ENCODE measurements around the gene CCNC. TPM values are rescaled to one million over a fixed set of nuclear protein-coding genes. Genes with fewer than 3 reads are reported as not detected.

The CCNC gene
- total and polyA plus RNA-seq, 9 donors = 35.5 to 51.7 (median 43.0) TPM

DNA sequence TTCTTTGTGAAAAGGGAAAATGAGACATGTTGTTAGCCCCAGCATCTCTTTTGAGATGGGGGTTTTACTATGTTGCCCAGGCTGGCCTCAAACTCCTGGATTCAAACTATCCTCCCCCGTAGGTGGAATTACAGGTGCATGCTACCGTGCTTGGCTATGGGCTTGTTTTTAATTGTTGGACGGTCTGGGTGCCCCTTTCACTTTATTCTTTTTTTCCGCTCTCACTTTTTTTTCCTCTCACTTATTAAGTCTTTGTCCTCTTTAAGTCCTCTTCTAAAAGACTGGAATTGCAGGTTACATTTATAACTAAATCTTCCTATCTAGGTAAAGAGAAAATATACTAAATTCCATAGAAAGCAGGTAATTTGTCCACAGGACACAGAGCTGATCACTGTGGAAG, 19.3 kb upstream of the CCNC start:
- no CpG with 5 or more reads among the region's 4 CpGs for WGBS (ENCODE audit: insufficient coverage)
- Histone ChIP-seq H3K4me3 (ENCODE audit: low read length) (no peak overlapping the region), H3K36me3 (ENCODE audit: control insufficient read depth, insufficient read depth, low read length) (no peaks in the 10 kb centered on the region), H3K27ac (ENCODE audit: low read length) (no peak overlapping the region), H3K27me3 (ENCODE audit: control insufficient read depth, insufficient read depth, low read length) (peaks cover 53% of the 10 kb centered on the region), H3K4me1 (ENCODE audit: control insufficient read depth, insufficient read depth, low read length) (peaks cover 19% of the 10 kb centered on the region), H3K9me3 (replicated peaks; ENCODE audit: control insufficient read depth, low read depth, low read length) (no peaks in the 10 kb centered on the region)
- no peak for DNase-seq

DNA sequence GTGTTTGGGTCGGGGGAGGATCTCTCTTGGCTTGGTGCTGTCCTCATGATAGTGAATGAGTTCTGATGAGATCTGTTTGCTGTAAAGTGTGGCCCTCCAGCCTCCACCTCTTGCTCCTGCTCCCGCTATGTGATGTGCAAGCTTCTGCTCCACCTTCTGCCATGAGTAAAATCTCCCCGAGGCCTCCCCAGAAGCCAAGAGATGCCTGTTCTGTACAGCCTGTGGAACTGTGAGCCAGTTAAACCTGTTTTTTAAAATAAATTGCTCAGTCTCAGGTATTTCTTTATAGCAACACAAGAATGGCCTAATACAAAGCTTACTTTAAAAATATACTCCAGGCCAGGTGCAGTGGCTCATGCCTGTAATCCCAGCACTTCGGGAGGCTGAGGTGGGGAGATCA, 11.3 kb upstream of the CCNC start:
- no CpG with 5 or more reads among the region's 4 CpGs for WGBS (ENCODE audit: insufficient coverage)
- Histone ChIP-seq H3K27me3 (ENCODE audit: control insufficient read depth, insufficient read depth, low read length) (peaks cover 23% of the 10 kb centered on the region), H3K27ac (ENCODE audit: low read length) (no peak overlapping the region), H3K4me3 (ENCODE audit: low read length) (no peak overlapping the region), H3K9me3 (replicated peaks; ENCODE audit: control insufficient read depth, low read depth, low read length) (no peaks in the 10 kb centered on the region), H3K4me1 (ENCODE audit: control insufficient read depth, insufficient read depth, low read length) (no peaks in the 10 kb centered on the region), H3K36me3 (ENCODE audit: control insufficient read depth, insufficient read depth, low read length) (no peaks in the 10 kb centered on the region)
- DNase-seq = no peak

DNA sequence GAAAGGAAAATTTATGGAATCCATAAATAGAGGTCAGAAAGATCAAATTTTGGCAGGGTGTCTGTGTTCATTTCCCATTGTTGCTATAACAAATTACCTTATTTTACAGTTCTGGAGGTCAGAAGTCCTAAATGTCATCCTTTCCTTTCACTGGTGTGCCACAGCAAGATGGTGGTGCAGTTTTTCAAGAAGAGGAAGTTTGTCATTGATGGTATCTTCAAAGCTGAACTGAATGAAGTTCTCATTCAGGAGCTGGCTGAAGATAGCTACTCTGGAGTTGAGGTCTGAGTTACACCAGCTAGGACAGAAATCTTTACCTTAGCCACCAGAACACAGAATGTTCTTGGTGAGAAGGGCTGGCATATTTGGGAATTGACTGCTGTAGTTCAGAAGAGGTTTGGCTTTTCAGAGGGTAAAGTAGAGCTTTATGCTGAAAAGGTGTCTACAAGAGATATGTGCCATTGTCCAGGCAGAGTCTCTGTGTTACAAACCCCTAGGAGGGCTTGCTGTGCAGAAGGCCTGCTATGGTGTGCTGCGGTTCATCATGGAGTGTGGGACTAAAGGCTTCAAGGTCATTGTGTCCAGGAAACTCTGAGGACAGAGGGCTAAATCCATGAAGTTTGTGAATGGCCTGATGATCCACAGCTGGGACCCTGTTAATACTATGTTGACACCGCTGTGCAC, 7.2 kb upstream of the CCNC start:
- H3K27ac ChIP-seq (ENCODE audit: low read length) = no peak overlapping the region
- no peaks in the 10 kb centered on the region for H3K4me1 ChIP-seq (ENCODE audit: control insufficient read depth, insufficient read depth, low read length)
- 88% methylated on average over 2 of the region's 2 CpGs for WGBS (ENCODE audit: insufficient coverage)
- DNase-seq = no peak
- no peaks in the 10 kb centered on the region for H3K36me3 ChIP-seq (ENCODE audit: control insufficient read depth, insufficient read depth, low read length)
- H3K27me3 ChIP-seq (ENCODE audit: control insufficient read depth, insufficient read depth, low read length) = peaks cover 6% of the 10 kb centered on the region
- H3K9me3 ChIP-seq (replicated peaks; ENCODE audit: control insufficient read depth, low read depth, low read length) = no peaks in the 10 kb centered on the region
- H3K4me3 ChIP-seq (ENCODE audit: low read length) = no peak overlapping the region

DNA sequence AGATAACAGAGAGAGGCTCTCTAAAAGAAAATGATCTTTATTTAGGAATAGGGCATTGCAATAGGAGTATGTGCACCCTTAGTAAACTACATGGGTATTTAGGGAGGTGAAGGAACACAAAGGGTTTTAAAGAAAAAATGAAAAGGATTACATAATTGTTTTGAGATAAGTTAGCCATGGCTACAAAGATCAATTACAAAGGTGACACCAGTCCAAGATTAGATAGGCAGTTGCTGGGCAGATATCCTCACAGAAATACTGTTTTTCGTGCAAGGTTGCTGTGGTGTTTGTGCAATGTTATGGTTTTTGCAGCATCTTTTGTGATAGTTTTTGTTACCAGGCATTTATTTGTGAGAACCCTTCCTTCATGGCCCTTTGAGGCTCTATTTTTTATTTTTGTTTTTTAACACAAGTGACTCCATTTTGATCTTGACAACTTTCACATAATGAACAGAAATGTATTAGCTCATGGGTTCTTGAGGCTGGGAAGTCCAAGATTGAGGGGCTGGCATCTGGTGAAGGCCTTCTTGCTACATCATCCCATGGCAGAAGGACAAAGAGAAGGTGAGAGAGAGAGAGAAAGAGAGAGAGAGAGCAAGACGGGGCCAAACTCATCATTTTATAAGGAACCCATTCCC, 5.6 kb upstream of the CCNC start:
- Histone ChIP-seq H3K27ac (ENCODE audit: low read length) (no peak overlapping the region), H3K4me3 (ENCODE audit: low read length) (no peak overlapping the region), H3K4me1 (ENCODE audit: control insufficient read depth, insufficient read depth, low read length) (no peaks in the 10 kb centered on the region), H3K9me3 (replicated peaks; ENCODE audit: control insufficient read depth, low read depth, low read length) (no peaks in the 10 kb centered on the region), H3K36me3 (ENCODE audit: control insufficient read depth, insufficient read depth, low read length) (no peaks in the 10 kb centered on the region), H3K27me3 (ENCODE audit: control insufficient read depth, insufficient read depth, low read length) (peaks cover 2% of the 10 kb centered on the region)
- WGBS (ENCODE audit: insufficient coverage) = no CpG with 5 or more reads among the region's 2 CpGs
- DNase-seq = no peak

DNA sequence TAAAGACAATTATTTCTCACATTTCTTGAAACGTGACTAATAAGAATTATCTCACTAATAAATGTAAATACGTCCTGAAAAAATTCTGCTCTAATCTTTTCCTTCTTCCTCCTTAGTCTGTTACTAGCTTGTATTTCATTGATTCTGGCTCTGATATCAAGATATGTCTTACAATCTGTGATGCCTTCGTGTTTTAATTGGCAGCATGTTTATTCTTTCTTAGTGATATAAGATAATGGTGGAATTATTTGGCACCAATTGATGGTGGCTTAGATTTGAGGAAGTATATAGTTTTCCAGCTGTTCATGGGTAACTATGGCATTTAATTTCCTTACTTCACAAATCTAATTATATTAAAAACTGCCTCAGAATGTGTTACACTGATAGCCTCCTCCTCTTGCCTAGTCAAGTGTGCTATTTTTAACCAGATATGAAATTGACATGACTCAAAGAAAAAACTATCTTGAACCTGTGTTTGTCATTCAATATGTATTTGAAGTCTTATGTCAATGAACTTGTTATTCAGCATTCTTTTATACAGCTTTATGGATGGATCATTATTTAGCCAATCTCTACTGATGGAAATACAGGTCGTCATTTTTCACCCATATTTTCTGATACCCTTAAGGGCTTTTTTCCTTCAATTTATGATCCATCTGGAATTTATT, 5.3 kb downstream of the CCNC start:
- Histone ChIP-seq H3K4me3 (ENCODE audit: low read length) (no peak overlapping the region), H3K27me3 (ENCODE audit: control insufficient read depth, insufficient read depth, low read length) (no peaks in the 10 kb centered on the region), H3K4me1 (ENCODE audit: control insufficient read depth, insufficient read depth, low read length) (no peaks in the 10 kb centered on the region), H3K36me3 (ENCODE audit: control insufficient read depth, insufficient read depth, low read length) (no peaks in the 10 kb centered on the region), H3K9me3 (replicated peaks; ENCODE audit: control insufficient read depth, low read depth, low read length) (no peaks in the 10 kb centered on the region), H3K27ac (ENCODE audit: low read length) (no peak overlapping the region)
- DNase-seq = no peak
- no CpG with 5 or more reads among the region's 4 CpGs for WGBS (ENCODE audit: insufficient coverage)

DNA sequence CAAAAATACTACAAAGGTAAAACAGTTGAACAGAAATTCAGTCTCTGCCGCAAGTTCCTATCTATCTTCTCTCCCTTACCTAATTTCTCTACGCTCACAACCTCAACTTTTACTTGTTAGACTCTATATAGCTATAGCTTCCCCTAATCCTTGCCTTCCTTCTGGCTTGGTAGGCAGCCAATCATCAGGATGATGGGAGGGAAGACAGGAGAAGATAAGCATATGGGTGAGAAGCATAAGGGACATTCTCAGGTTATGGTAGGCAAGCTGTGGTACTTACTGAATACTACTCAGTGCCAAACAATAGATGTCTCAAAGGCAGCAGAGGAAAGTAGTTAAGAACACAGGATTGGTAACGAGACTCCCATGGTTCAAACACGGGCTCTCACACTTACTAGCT, 7.8 kb downstream of the CCNC start:
- no peak overlapping the region for H3K4me3 ChIP-seq (ENCODE audit: low read length)
- H3K27me3 ChIP-seq (ENCODE audit: control insufficient read depth, insufficient read depth, low read length) = no peaks in the 10 kb centered on the region
- peaks cover 12% of the 10 kb centered on the region for H3K36me3 ChIP-seq (ENCODE audit: control insufficient read depth, insufficient read depth, low read length)
- H3K9me3 ChIP-seq (replicated peaks; ENCODE audit: control insufficient read depth, low read depth, low read length) = no peaks in the 10 kb centered on the region
- H3K27ac ChIP-seq (ENCODE audit: low read length) = no peak overlapping the region
- WGBS (ENCODE audit: insufficient coverage) = 100% methylated on average over 1 of the region's 4 CpGs
- H3K4me1 ChIP-seq (ENCODE audit: control insufficient read depth, insufficient read depth, low read length) = no peaks in the 10 kb centered on the region
- no peak for DNase-seq

DNA sequence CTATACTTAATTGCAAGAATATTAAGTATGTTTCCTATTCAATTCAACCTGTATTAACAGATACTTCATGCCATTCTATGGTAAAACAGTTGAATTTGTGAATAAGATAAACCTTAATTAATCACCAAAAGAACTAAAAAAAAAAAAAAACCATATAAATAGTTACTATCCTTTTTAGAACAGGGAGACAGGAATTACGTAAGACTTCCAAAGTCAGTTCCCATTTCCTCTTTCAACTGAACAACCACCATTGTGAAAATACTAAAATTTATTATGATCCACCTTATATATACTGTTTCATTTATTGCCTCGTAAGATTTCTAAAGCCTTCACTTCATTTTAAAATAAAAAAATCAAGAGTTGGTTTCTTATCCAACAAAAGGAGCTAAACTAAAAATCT, 9.4 kb downstream of the CCNC start:
- Histone ChIP-seq H3K27ac (ENCODE audit: low read length) (no peak overlapping the region), H3K36me3 (ENCODE audit: control insufficient read depth, insufficient read depth, low read length) (peaks cover 19% of the 10 kb centered on the region), H3K4me3 (ENCODE audit: low read length) (no peak overlapping the region), H3K27me3 (ENCODE audit: control insufficient read depth, insufficient read depth, low read length) (no peaks in the 10 kb centered on the region), H3K4me1 (ENCODE audit: control insufficient read depth, insufficient read depth, low read length) (no peaks in the 10 kb centered on the region), H3K9me3 (replicated peaks; ENCODE audit: control insufficient read depth, low read depth, low read length) (no peaks in the 10 kb centered on the region)
- no peak for DNase-seq
- no CpG with 5 or more reads among the region's 2 CpGs for WGBS (ENCODE audit: insufficient coverage)

DNA sequence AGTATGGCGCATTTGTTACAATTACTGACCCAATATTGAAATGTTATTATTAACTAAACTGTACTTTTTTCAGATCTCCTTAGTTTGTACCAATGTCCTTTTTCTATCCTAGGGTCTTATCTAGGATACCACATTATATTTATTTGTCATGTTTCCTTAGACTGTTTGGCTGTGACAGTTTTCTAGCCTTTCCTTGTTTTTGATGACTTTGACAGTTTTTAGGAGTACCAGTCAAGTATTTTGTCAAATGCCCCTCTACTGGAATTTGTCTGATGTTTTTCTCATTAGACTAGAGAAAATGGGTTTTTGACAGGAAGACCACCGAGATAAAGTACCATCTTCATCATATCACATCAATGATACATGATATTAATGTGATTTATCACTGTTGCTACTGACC, 14.6 kb downstream of the CCNC start:
- peaks cover 20% of the 10 kb centered on the region for H3K36me3 ChIP-seq (ENCODE audit: control insufficient read depth, insufficient read depth, low read length)
- H3K27ac ChIP-seq (ENCODE audit: low read length) = no peak overlapping the region
- no peaks in the 10 kb centered on the region for H3K27me3 ChIP-seq (ENCODE audit: control insufficient read depth, insufficient read depth, low read length)
- DNase-seq = no peak
- H3K9me3 ChIP-seq (replicated peaks; ENCODE audit: control insufficient read depth, low read depth, low read length) = no peaks in the 10 kb centered on the region
- no CpG with 5 or more reads among the region's 2 CpGs for WGBS (ENCODE audit: insufficient coverage)
- no peak overlapping the region for H3K4me3 ChIP-seq (ENCODE audit: low read length)
- H3K4me1 ChIP-seq (ENCODE audit: control insufficient read depth, insufficient read depth, low read length) = no peaks in the 10 kb centered on the region

DNA sequence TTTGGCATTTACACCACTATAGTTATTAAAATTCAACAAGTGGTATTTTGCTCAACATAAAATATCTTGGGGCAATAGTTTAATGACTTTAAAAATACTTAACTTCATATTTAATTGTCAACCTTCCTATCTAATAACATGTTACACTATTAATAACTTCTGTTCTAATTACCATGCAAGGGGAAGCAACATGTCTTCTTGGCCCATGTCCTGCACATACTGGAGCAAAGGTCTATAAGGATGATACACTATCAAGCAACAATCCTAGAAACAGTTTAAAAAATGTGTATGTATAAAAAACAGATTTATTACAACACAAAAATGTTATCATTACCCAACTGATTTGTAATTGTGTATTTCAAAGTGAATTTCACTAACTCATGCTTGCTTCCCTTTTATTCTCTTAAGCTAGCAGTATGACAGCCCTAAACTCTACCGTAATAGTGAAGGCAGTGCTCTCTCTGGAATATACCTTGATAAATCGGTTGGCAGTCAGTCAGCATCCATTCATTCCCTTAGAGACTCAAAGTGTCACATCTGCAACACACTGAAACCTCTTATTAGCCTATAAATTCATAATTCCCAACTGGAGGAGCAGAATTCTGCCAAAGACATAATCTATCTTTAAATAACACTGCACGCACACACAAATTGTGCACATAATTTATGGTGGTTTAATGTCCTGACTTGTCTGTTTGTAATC, 18.3 kb downstream of the CCNC start:
- H3K9me3 ChIP-seq (replicated peaks; ENCODE audit: control insufficient read depth, low read depth, low read length) = no peaks in the 10 kb centered on the region
- H3K36me3 ChIP-seq (ENCODE audit: control insufficient read depth, insufficient read depth, low read length) = peaks cover 25% of the 10 kb centered on the region
- no peak overlapping the region for H3K27ac ChIP-seq (ENCODE audit: low read length)
- no peaks in the 10 kb centered on the region for H3K4me1 ChIP-seq (ENCODE audit: control insufficient read depth, insufficient read depth, low read length)
- no peaks in the 10 kb centered on the region for H3K27me3 ChIP-seq (ENCODE audit: control insufficient read depth, insufficient read depth, low read length)
- 100% methylated on average over 2 of the region's 3 CpGs for WGBS (ENCODE audit: insufficient coverage)
- DNase-seq = no peak
- H3K4me3 ChIP-seq (ENCODE audit: low read length) = no peak overlapping the region

DNA sequence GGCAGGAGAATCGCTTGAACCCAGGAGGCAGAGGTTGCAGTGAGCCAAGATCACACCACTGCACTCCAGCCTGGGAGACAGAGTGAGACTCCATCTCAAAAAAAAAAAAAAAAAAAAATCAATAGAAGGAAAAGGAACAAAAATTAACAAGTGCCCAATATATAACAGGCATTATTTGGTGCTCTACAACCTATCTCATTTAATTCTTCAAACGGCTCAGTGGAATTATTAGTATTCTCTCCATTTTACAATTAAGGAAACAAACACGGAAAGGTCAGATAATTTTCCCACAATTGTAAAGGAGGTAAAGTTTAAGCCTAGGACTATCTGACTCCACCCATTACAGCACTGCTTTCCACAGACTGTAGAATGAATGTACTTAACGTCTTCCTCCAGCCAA, 19.8 kb downstream of the CCNC start:
- peaks cover 23% of the 10 kb centered on the region for H3K36me3 ChIP-seq (ENCODE audit: control insufficient read depth, insufficient read depth, low read length)
- no peak overlapping the region for H3K4me3 ChIP-seq (ENCODE audit: low read length)
- H3K4me1 ChIP-seq (ENCODE audit: control insufficient read depth, insufficient read depth, low read length) = no peaks in the 10 kb centered on the region
- no peaks in the 10 kb centered on the region for H3K9me3 ChIP-seq (replicated peaks; ENCODE audit: control insufficient read depth, low read depth, low read length)
- WGBS (ENCODE audit: insufficient coverage) = no CpG with 5 or more reads among the region's 4 CpGs
- no peak overlapping the region for H3K27ac ChIP-seq (ENCODE audit: low read length)
- no peak for DNase-seq
- H3K27me3 ChIP-seq (ENCODE audit: control insufficient read depth, insufficient read depth, low read length) = no peaks in the 10 kb centered on the region

Data from muscle of leg (tissue), 11 donors.